ENCODE data around the gene DRAP1. TPM values are rescaled to one million over a fixed set of nuclear protein-coding genes. Genes with fewer than 3 reads are reported as not detected.

DRAP1 gene
- total RNA-seq, 1 experiment from 2014 or later = 105 TPM

- Histone ChIP-seq H3K18ac (ENCODE audit: insufficient read length, low read depth, low read length) (no peak overlapping the region), H2BK12ac (ENCODE audit: insufficient read length, low read depth, low read length) (no peak overlapping the region), H3K4me2 (ENCODE audit: insufficient read depth, insufficient read length, low read length) (peak overlapping the region; percentile 77), H3T11ph (ENCODE audit: low read length) (no peak overlapping the region), H3K56ac (ENCODE audit: insufficient read length, low read depth, low read length) (no peak overlapping the region), H4K91ac (ENCODE audit: insufficient read length, low read depth, low read length) (no peak overlapping the region), H4K5ac (ENCODE audit: insufficient read length, low read depth, low read length) (no peak overlapping the region), H3K79me1 (ENCODE audit: insufficient read depth, low read depth, low read length, poor library complexity, severe bottlenecking) (peaks cover 5% of the 10 kb centered on the region), H2AK5ac (ENCODE audit: insufficient read length, low read length) (no peak overlapping the region), H3K79me2 (ENCODE audit: insufficient read depth, low read length) (peaks cover 10% of the 10 kb centered on the region; the same call in 1 of the 2 replicates), H3K14ac (ENCODE audit: insufficient read depth, low read length) (no peak overlapping the region), H4K20me1 (ENCODE audit: control insufficient read depth, insufficient read depth, insufficient read length) (no peaks in the 10 kb centered on the region), H4K8ac (replicated peaks; ENCODE audit: insufficient read length, low read depth, low read length) (no peak overlapping the region), H2BK120ac (ENCODE audit: low read depth, low read length, poor library complexity, severe bottlenecking) (no peak overlapping the region), H3K27me3 (ENCODE audit: insufficient read depth, low read length) (no peaks in the 10 kb centered on the region), H3K23ac (ENCODE audit: insufficient read length, low read depth, low read length) (no peak overlapping the region), H2BK5ac (ENCODE audit: insufficient read length, low read length) (no peak overlapping the region), H3K27ac (ENCODE audit: insufficient read length, low read depth, low read length) (no peak overlapping the region), H2AFZ (ENCODE audit: low read length) (no peak overlapping the region), H3K23me2 (ENCODE audit: insufficient read length, low read depth, low read length, poor library complexity, severe bottlenecking) (peaks cover 3% of the 10 kb centered on the region), H3K4ac (ENCODE audit: low read depth, low read length) (no peak overlapping the region), H2BK20ac (ENCODE audit: low read depth, low read length, poor library complexity, severe bottlenecking) (no peak overlapping the region), H3K9me3 (ENCODE audit: control insufficient read depth, low read depth, low read length) (no peaks in the 10 kb centered on the region), H2BK15ac (ENCODE audit: low read depth, low read length) (no peak overlapping the region), H3K4me1 (ENCODE audit: insufficient read depth, low read length) (peaks cover 3% of the 10 kb centered on the region; the same call in 1 of the 2 replicates), H3K9ac (ENCODE audit: extremely low read depth, insufficient read length, low read length) (peak overlapping the region; percentile 6)
- Mint-ChIP-seq H3K4me1 (peaks cover 11 to 16% of the 10 kb centered on the region in 2 experiments), H3K27me3 (ENCODE audit: low read depth) (no peaks in the 10 kb centered on the region; the same call in 1 of the 2 replicates), H3K4me3 (peak overlapping the region; percentile 93 to 94), H3K9me3 (no peaks in the 10 kb centered on the region; a peak in 1 of 5 replicates), H3K36me3 (ENCODE audit: insufficient read depth in 1 of 3, low read depth in 3 of 3) (peaks cover 26 to 44% (median 36%) of the 10 kb centered on the region in 3 experiments), H3K27ac (peak overlapping the region in 2 of 3 experiments; percentile 10 to 69; a peak in 4 of 7 replicates)
- no CpG with 5 or more reads among the region's 13 CpGs for WGBS (ENCODE audit: extremely low coverage, insufficient read length, low lambda C conversion rate)
- no peak for DNase-seq
- no peak for TF ChIP-seq CTCF (conservative IDR thresholded peaks at IDR 0.05)
Measured at GRCh38 chr11:65962141-65962564, 42.9 kb downstream of the DRAP1 start.

Data from H9 (cell line).